Liver (tissue), 9 donors: ENCODE results near the gene HEATR5B. TPM values are rescaled to one million over a fixed set of nuclear protein-coding genes. Genes with fewer than 3 reads are reported as not detected.

Experiments
- DNase-seq: peaks from one replicate; pipeline ENCODE4 v3.0.0-alpha.2; 2017; ENCODE audit warnings: low spot score
- H3K27ac ChIP-seq, 2 donors: one replicate each; pipeline ENCODE4 v1.7.0; 2013; ENCODE audit warnings: inconsistent platforms in 2 of 2, low read length in 2 of 2, control low read depth in 1 of 2, low read depth in 1 of 2, mild to moderate bottlenecking in 1 of 2
- H3K27me3 ChIP-seq, 4 donors: one replicate each; pipeline versions ENCODE4 v1.6.1 to v1.7.0; 2013; ENCODE audit warnings: low read length in 3 of 4, inconsistent platforms in 1 of 4, mild to moderate bottlenecking in 1 of 4, moderate library complexity in 1 of 4; ENCODE audit not compliant: control insufficient read depth in 4 of 4, insufficient read depth in 4 of 4
- H3K36me3 ChIP-seq, 4 donors: one replicate each; pipeline versions ENCODE4 v1.6.1 to v1.7.0; 2013; ENCODE audit warnings: low read length in 3 of 4, mild to moderate bottlenecking in 3 of 4, low read depth in 1 of 4, moderate library complexity in 1 of 4; ENCODE audit not compliant: control insufficient read depth in 4 of 4, insufficient read depth in 3 of 4
- H3K4me1 ChIP-seq, 4 donors: one replicate each; pipeline versions ENCODE4 v1.6.1 to v1.7.0; 2013; ENCODE audit warnings: low read length in 3 of 4, mild to moderate bottlenecking in 3 of 4, moderate library complexity in 1 of 4; ENCODE audit not compliant: control insufficient read depth in 4 of 4, insufficient read depth in 4 of 4
- H3K4me3 ChIP-seq, 3 donors: one replicate each; pipeline versions ENCODE4 v1.6.1 to v1.7.0; 2013; ENCODE audit warnings: low read length in 3 of 3, control low read depth in 1 of 3, low read depth in 1 of 3, mild to moderate bottlenecking in 1 of 3
- H3K9ac ChIP-seq, 2 donors: one replicate each; pipeline ENCODE4 v1.7.0; 2013; ENCODE audit warnings: low read length in 2 of 2, mild to moderate bottlenecking in 2 of 2, moderate library complexity in 2 of 2, control low read depth in 1 of 2, low read depth in 1 of 2
- H3K9me3 ChIP-seq, 4 donors: one replicate each; pipeline versions ENCODE4 v1.6.1 to v1.7.0; 2013; ENCODE audit warnings: low read length in 3 of 4; ENCODE audit not compliant: control insufficient read depth in 4 of 4
- ATF3 ChIP-seq: IDR thresholded peaks from 2 replicates; pipeline ENCODE4 v1.6.1; 2016; ENCODE audit warnings: antibody characterized with exemption
- EGR1 ChIP-seq, 2 donors: IDR thresholded peaks; 2 replicates each; pipeline ENCODE4 v1.6.1; 2016 to 2018; ENCODE audit warnings: antibody characterized with exemption in 2 of 2, low read depth in 2 of 2
- FOXA1 ChIP-seq: IDR thresholded peaks from 2 replicates; pipeline ENCODE4 v1.6.1; 2016; ENCODE audit warnings: antibody characterized with exemption
- HNF4G ChIP-seq: IDR thresholded peaks from 2 replicates; pipeline ENCODE4 v1.6.1; 2016; ENCODE audit warnings: antibody characterized with exemption
- JUND ChIP-seq, 2 donors: IDR thresholded peaks; 2 replicates each; pipeline ENCODE4 v1.6.1; 2016; ENCODE audit warnings: antibody characterized with exemption in 2 of 2
- MAX ChIP-seq: IDR thresholded peaks from 2 replicates; pipeline ENCODE4 v1.6.1; 2016; ENCODE audit warnings: antibody characterized with exemption
- NR2F2 ChIP-seq: IDR thresholded peaks from 2 replicates; pipeline ENCODE4 v1.6.1; 2016; ENCODE audit warnings: antibody characterized with exemption
- RAD21 ChIP-seq, 2 donors: IDR thresholded peaks; 2 replicates each; pipeline ENCODE4 v1.6.1; 2016; ENCODE audit warnings: antibody characterized with exemption in 2 of 2, mild to moderate bottlenecking in 2 of 2
- REST ChIP-seq: IDR thresholded peaks from 2 replicates; pipeline ENCODE4 v1.6.1; 2016; ENCODE audit warnings: antibody characterized with exemption, mild to moderate bottlenecking
- RXRA ChIP-seq, 2 donors: IDR thresholded peaks; 2 replicates each; pipeline ENCODE4 v1.6.1; 2017 to 2018; ENCODE audit warnings: antibody characterized with exemption in 2 of 2, mild to moderate bottlenecking in 1 of 2
- SP1 ChIP-seq: IDR thresholded peaks from 2 replicates; pipeline ENCODE4 v1.6.1; 2018; ENCODE audit warnings: antibody characterized with exemption, mild to moderate bottlenecking
- TAF1 ChIP-seq: conservative IDR thresholded peaks from 2 replicates; pipeline ENCODE4 v1.6.1; 2016; ENCODE audit warnings: antibody characterized with exemption, mild to moderate bottlenecking
- YY1 ChIP-seq: IDR thresholded peaks from 2 replicates; pipeline ENCODE4 v1.6.1; 2016; ENCODE audit warnings: antibody characterized with exemption, mild to moderate bottlenecking
- ZBTB33 ChIP-seq: IDR thresholded peaks from 2 replicates; pipeline ENCODE4 v1.6.1; 2016; ENCODE audit warnings: antibody characterized with exemption
- WGBS: extraction: QIAGEN DNeasy Blood & Tissue Kit; methylation state at CpG from one replicate; pipeline ENCODE4 v1.1.7; 2013; 5-methylcytosine and 5-hydroxymethylcytosine counted together
- polyA plus RNA-seq, 2 donors: library from polyadenylated mRNA; stranded (reverse) in 1 of 2; unstranded in 1 of 2; fragments of 200-250 nt in 1 of 2; fragments of >200 nt in 1 of 2; fragmentation: Nextera tagmentation in 1 of 2; extraction: Ambion mirVana in 1 of 2; gene quantifications; one replicate each; pipeline versions ENCODE4 v1.2.1 to v1.2.3, GENCODE V29; 2013 to 2015
- total RNA-seq, 2 donors: library from RNA; depleted of rRNA; stranded (reverse); fragments of >200 nt; gene quantifications; one replicate each; pipeline ENCODE4 v1.2.3, GENCODE V29; 2014
- donor health status: healthy.
- donor health status: healthy.
- donor health status: healthy.
- donor health status: healthy.
- donor health status: healthy.

The HEATR5B gene
- total and polyA plus RNA-seq, 4 donors: 4.1 to 24.3 (median 11.6) TPM

GRCh38 chr2:37039580-37039979, 44.6 kb downstream of the HEATR5B start:
- peaks cover 0 to 16% (median 14%) of the 10 kb centered on the region in 4 donors for H3K36me3 ChIP-seq
- no peaks in the 10 kb centered on the region for H3K4me1 ChIP-seq
- no peak overlapping the region for H3K27ac ChIP-seq
- no peak overlapping the region for H3K9ac ChIP-seq
- no peaks in the 10 kb centered on the region for H3K9me3 ChIP-seq
- WGBS: 96% methylated on average over 3 of the region's 3 CpGs
- H3K4me3 ChIP-seq: no peak overlapping the region
- no peak for TF ChIP-seq SP1
- no peak for TF ChIP-seq HNF4G
- TF ChIP-seq MAX: no peak
- TF ChIP-seq JUND (IDR thresholded peaks at IDR 0.05): no peak
- TF ChIP-seq RAD21 (IDR thresholded peaks at IDR 0.05): no peak
- no peak for TF ChIP-seq REST
- no peak for TF ChIP-seq TAF1
- no peak for TF ChIP-seq EGR1 (IDR thresholded peaks at IDR 0.05; ENCODE audit: low read depth in 2 of 2)
- TF ChIP-seq ATF3: no peak
- TF ChIP-seq YY1: no peak
- no peak for TF ChIP-seq RXRA (IDR thresholded peaks at IDR 0.05)
- no peak for TF ChIP-seq NR2F2
- no peaks in the 10 kb centered on the region for H3K27me3 ChIP-seq
- no peak for DNase-seq

GRCh38 chr2:37037771-37038170, 46.4 kb downstream of the HEATR5B start:
- no peak for DNase-seq
- Histone ChIP-seq H3K27me3 (no peaks in the 10 kb centered on the region), H3K9me3 (no peaks in the 10 kb centered on the region), H3K4me3 (no peak overlapping the region), H3K36me3 (peaks cover 0 to 16% (median 16%) of the 10 kb centered on the region in 4 donors), H3K4me1 (no peaks in the 10 kb centered on the region), H3K9ac (no peak overlapping the region), H3K27ac (no peak overlapping the region)
- WGBS: 83% methylated on average over 2 of the region's 2 CpGs
- TF ChIP-seq SP1 (no peak), ZBTB33 (no peak), JUND (IDR thresholded peaks at IDR 0.05) (no peak), EGR1 (IDR thresholded peaks at IDR 0.05; ENCODE audit: low read depth in 2 of 2) (no peak), FOXA1 (no peak), REST (no peak), NR2F2 (no peak)
